Loucy (cell line): Measurements from ENCODE around the gene SERP2.

Experiments
- EZH2phosphoT487 ChIP-seq: fragments of 200-600 bp; IDR thresholded peaks from 2 replicates; pipeline ENCODE4 v1.6.1; 2018; ENCODE audit warnings: antibody characterized with exemption, mild to moderate bottlenecking, moderate library complexity, borderline replicate concordance
- TF ChIP-seq, protein P1 (sequence below): fragments of 200-600 bp; sonication (generic); conservative IDR thresholded peaks from 2 replicates; pipeline ENCODE4 v1.5.1; 2014; ENCODE audit warnings: mild to moderate bottlenecking, antibody characterized with exemption, low read length

DNA sequence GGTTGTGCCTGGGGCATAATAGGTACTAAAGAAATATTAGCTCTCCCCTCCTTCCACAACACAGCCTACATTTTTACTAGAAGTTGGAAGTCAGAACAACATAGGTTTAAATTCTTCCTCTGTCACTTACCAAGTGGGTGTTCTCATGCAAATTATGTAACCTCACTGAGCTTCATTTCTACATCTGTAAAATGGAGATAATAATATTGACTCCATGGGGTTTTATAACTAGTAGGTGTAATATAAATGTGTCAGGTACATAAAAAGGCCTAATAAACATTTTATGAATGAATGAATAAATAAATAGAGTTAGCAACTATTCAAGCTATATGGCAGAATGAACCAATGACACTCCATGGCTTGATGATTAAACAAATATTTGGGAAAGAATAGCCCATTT is 27.1 kb upstream of the SERP2 start:
- TF ChIP-seq, protein P1, sequence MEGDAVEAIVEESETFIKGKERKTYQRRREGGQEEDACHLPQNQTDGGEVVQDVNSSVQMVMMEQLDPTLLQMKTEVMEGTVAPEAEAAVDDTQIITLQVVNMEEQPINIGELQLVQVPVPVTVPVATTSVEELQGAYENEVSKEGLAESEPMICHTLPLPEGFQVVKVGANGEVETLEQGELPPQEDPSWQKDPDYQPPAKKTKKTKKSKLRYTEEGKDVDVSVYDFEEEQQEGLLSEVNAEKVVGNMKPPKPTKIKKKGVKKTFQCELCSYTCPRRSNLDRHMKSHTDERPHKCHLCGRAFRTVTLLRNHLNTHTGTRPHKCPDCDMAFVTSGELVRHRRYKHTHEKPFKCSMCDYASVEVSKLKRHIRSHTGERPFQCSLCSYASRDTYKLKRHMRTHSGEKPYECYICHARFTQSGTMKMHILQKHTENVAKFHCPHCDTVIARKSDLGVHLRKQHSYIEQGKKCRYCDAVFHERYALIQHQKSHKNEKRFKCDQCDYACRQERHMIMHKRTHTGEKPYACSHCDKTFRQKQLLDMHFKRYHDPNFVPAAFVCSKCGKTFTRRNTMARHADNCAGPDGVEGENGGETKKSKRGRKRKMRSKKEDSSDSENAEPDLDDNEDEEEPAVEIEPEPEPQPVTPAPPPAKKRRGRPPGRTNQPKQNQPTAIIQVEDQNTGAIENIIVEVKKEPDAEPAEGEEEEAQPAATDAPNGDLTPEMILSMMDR, result no peak
- TF ChIP-seq EZH2phosphoT487, result no peak
